ENCODE data around the gene TUBA1C. TPM values are rescaled to one million over a fixed set of nuclear protein-coding genes. Genes with fewer than 3 reads are reported as not detected.

The TUBA1C gene
- total and polyA plus RNA-seq, 9 of the 15 experiments (the other 6 are each of a cell fraction or from before 2014, with no cell fraction given): 755 to 3,012 (median 914) TPM

DNA sequence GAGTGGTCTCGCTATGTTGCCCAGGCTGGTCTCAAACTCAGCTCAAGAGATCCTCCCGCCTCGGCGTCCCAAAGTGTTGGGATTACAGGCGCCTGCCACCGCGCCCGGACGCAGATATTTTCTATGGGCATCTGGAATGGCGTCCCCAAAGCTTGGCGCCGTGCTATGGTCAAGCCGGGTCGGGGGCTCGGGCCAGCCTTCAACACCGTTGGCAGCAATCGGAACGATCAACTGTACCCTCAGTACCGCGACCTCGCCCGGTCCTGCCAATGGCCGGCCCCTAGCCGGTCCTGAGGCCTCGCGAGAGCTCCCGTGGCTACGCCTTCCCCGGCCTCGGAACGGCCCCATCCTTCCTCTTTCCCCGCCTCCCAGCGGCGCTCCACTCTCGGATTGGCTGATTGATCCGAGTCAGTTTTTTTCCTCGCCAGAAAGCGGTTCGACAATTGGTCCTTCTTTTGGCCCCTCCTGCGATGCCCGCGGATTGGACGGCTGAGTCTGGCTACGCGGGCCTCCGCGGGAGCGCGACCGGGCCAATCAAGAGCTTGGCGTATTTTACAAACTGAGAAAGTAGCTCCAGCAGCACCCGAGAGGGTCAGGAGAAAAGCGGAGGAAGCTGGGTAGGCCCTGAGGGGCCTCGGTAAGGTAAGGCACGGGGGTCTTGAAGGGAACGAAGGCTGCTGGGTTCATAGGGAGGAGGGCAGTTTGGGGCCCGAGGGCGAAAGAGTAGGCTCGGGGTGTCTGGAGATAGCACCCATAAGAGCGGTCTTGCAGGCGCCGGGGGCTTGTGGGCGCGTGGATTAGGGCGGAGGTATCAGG is 58.0 kb downstream of the TUBA1C start, which contains the start of gene TROAP (continued):
- TF ChIP-seq, protein P1, sequence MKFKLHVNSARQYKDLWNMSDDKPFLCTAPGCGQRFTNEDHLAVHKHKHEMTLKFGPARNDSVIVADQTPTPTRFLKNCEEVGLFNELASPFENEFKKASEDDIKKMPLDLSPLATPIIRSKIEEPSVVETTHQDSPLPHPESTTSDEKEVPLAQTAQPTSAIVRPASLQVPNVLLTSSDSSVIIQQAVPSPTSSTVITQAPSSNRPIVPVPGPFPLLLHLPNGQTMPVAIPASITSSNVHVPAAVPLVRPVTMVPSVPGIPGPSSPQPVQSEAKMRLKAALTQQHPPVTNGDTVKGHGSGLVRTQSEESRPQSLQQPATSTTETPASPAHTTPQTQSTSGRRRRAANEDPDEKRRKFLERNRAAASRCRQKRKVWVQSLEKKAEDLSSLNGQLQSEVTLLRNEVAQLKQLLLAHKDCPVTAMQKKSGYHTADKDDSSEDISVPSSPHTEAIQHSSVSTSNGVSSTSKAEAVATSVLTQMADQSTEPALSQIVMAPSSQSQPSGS (CRISPR knock-in tag; IDR thresholded peaks at IDR 0.05): no peak
- TF ChIP-seq, protein P2, sequence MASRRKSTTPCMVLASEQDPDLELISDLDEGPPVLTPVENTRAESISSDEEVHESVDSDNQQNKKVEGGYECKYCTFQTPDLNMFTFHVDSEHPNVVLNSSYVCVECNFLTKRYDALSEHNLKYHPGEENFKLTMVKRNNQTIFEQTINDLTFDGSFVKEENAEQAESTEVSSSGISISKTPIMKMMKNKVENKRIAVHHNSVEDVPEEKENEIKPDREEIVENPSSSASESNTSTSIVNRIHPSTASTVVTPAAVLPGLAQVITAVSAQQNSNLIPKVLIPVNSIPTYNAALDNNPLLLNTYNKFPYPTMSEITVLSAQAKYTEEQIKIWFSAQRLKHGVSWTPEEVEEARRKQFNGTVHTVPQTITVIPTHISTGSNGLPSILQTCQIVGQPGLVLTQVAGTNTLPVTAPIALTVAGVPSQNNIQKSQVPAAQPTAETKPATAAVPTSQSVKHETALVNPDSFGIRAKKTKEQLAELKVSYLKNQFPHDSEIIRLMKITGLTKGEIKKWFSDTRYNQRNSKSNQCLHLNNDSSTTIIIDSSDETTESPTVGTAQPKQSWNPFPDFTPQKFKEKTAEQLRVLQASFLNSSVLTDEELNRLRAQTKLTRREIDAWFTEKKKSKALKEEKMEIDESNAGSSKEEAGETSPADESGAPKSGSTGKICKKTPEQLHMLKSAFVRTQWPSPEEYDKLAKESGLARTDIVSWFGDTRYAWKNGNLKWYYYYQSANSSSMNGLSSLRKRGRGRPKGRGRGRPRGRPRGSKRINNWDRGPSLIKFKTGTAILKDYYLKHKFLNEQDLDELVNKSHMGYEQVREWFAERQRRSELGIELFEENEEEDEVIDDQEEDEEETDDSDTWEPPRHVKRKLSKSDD (conservative IDR thresholded peaks at IDR 0.05; ENCODE audit: low read length): no peak
- TF ChIP-seq NCOR1 (IDR thresholded peaks at IDR 0.05) (no peak), EP400 (IDR thresholded peaks at IDR 0.05) (peak; percentile 88), RNF2 (IDR thresholded peaks at IDR 0.05) (no peak), L3MBTL2 (IDR thresholded peaks at IDR 0.05) (peak; percentile 34; the same call in 1 of the 2 replicates), SMAD3 (CRISPR knock-in tag; conservative IDR thresholded peaks at IDR 0.05) (no peak), ZBTB7A (IDR thresholded peaks at IDR 0.05; ENCODE audit: borderline replicate concordance, control insufficient read depth, low read depth, low read length) (peak; percentile 24; the same call in 1 of the 2 replicates), EWSR1 (IDR thresholded peaks at IDR 0.05; ENCODE audit: borderline replicate concordance, low read depth, partially characterized antibody) (no peak), FOS (IDR thresholded peaks at IDR 0.05; ENCODE audit: extremely low read depth, insufficient read length) (peak; percentile 88), SAFB2 (IDR thresholded peaks at IDR 0.05; ENCODE audit: borderline replicate concordance, low read depth, low read length, severe bottlenecking) (no peak), NEUROD1 (IDR thresholded peaks at IDR 0.05; ENCODE audit: borderline replicate concordance, low read depth, low read length, partially characterized antibody) (peak; percentile 78), TCF7 (IDR thresholded peaks at IDR 0.05; ENCODE audit: borderline replicate concordance) (no peak), KDM4B (IDR thresholded peaks at IDR 0.05; ENCODE audit: borderline replicate concordance in 2 of 2, low read depth in 1 of 2) (no peak), ZNF124 (CRISPR knock-in tag; IDR thresholded peaks at IDR 0.05) (no peak), ZNF444 (CRISPR knock-in tag; IDR thresholded peaks at IDR 0.05) (no peak), MYBL2 (IDR thresholded peaks at IDR 0.05; ENCODE audit: low read depth) (peak; percentile 94), MYBL2 (CRISPR knock-in tag; IDR thresholded peaks at IDR 0.05; ENCODE audit: borderline replicate concordance) (no peak), FOXK2 (conservative IDR thresholded peaks at IDR 0.05 in 1 of 2, IDR thresholded peaks at IDR 0.05 in 1 of 2; ENCODE audit: low read depth in 2 of 2) (no peak), CHD4 (IDR thresholded peaks at IDR 0.05; ENCODE audit: insufficient read depth, insufficient replicate concordance, low read depth, low read length, poor library complexity, severe bottlenecking) (no peak), ZNF143 (CRISPR knock-in tag; IDR thresholded peaks at IDR 0.05) (no peak), SUPT5H (IDR thresholded peaks at IDR 0.05) (peak; percentile 92), HDAC1 (IDR thresholded peaks at IDR 0.05) (peak; percentile 75 to 99; a peak in 3 of 4 replicates)
- TF ChIP-seq, protein P3, sequence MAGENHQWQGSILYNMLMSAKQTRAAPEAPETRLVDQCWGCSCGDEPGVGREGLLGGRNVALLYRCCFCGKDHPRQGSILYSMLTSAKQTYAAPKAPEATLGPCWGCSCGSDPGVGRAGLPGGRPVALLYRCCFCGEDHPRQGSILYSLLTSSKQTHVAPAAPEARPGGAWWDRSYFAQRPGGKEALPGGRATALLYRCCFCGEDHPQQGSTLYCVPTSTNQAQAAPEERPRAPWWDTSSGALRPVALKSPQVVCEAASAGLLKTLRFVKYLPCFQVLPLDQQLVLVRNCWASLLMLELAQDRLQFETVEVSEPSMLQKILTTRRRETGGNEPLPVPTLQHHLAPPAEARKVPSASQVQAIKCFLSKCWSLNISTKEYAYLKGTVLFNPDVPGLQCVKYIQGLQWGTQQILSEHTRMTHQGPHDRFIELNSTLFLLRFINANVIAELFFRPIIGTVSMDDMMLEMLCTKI (IDR thresholded peaks at IDR 0.05; ENCODE audit: partially characterized antibody): no peak

Measured in K562 (cell line).